Left renal cortex interstitium (tissue), 4 donors: Measurements from ENCODE around the gene TMEM145. TPM values are rescaled to one million over a fixed set of nuclear protein-coding genes. Genes with fewer than 3 reads are reported as not detected.

ENCODE experiments used
- DNase-seq, 4 donors: peaks; one replicate each; pipeline ENCODE4 v3.0.0-alpha.2; 2013; ENCODE audit warnings: low read depth in 4 of 4, low spot score in 2 of 4, missing footprints in 1 of 4
- polyA plus RNA-seq, 4 donors: library from polyadenylated mRNA; unstranded; fragments of 120-200 nt; gene quantifications; one replicate each; pipeline ENCODE4 v1.2.1, GENCODE V29; 2013; ENCODE audit not compliant: insufficient read length in 4 of 4

TMEM145 gene
- polyA plus RNA-seq, 4 donors = 0.75 to 1.2 (median 0.90) TPM

DNA sequence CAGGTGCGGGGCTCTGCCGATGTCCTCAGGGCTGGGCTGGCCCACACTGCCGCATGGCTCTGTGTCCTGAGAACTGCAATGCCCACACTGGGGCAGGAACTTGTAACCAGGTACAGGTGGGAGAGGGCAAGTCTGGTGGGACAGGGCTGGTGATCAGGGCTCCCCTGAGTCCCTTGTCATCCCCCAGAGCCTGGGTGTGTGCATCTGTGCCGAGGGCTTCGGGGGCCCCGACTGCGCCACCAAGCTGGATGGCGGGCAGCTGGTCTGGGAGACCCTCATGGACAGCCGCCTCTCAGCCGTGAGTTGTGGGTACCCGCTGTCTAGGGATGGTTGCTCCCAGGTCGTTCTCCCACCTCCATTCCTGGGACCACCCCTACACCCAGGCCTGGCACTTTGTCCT is 42.8 kb downstream of the TMEM145 start:
- no peak for DNase-seq

- no peak for DNase-seq
Observed at GRCh38 chr19:42356686-42357085, 43.6 kb downstream of the TMEM145 start.

DNA sequence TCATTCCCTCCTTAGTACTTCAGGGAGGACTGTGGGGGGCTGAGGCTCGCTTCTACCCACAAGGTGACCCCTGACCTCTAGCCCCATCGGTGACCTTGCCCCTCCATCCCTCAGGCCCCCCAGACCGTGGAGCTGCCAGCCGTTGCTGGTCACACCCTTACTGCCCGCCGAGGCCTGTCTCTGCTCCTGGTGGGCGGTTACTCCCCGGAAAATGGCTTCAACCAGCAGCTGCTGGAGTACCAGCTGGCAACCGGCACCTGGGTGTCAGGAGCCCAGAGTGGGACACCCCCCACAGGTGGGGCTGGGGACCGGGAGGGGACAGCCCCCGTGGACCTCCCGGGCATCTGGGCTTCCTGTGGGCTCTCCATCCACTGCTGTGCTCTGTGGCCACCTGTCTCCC is 44.2 kb downstream of the TMEM145 start:
- DNase-seq = no peak

DNA sequence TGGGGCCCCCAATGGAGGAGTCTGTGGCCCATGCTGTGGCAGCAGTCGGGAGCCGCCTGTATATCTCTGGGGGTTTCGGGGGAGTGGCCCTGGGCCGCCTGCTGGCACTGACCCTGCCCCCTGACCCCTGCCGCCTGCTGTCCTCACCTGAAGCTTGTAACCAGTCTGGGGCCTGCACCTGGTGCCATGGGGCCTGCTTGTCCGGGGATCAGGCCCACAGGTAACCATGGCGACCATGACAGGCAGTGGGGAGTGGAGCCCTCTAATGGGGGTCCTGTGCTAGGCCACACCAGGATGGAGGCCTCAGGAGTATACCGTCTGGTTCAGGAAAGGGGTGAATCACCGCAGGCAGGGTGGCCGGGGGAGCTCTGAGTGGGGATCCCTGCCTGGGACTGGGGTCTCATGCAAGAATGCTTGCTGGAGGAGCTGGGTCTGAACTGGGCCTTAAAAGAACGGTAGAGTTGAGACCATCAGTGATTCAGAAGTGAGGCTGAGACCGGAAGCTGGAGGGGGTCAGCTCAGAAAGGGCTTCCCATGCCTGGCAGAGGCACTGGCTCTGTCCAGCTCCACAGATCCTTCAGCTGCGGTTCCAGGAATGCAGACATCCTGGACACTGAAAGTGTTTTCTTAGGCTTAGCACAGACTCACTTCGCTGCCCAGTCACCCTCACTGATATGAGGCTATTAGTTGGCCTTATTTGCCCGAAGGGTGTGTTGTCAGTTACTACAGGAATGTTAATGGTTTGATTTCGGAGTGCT is 47.9 kb downstream of the TMEM145 start:
- no peak for DNase-seq

DNA sequence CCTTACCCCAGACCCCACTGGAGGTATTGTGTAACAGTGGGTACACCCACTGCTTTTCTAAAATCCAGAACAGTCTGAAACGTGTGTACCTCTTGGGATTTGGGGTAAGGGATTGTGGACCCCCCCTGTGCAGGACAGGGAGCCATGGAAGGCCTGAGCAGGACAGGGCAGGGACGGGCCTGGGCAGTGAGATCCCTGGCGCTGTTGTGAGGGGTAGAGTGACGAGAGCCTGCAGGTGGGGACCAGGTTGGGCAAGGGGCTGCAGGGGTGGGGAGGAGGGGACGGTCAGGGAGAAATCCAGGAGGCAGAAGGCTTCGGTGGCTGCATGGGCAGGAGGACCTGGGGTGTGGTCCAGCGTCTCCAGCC is 48.4 kb downstream of the TMEM145 start:
- no peak for DNase-seq

DNA sequence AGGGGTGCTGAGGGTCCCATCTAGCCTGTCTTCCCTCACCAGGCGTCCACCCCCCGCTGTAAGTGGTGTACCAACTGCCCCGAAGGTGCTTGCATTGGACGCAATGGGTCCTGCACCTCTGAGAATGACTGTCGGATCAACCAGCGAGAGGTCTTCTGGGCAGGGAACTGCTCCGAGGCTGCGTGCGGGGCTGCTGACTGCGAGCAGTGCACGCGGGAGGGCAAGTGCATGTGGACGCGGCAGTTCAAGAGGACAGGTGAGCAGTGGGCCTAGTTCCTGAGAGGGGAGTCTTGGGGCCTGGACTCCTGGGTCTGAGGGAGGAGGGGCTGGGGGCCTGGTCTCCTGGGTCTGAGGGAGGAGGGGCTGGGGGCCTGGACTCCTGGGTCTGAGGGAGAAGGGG is 49.2 kb downstream of the TMEM145 start:
- no peak for DNase-seq

DNA sequence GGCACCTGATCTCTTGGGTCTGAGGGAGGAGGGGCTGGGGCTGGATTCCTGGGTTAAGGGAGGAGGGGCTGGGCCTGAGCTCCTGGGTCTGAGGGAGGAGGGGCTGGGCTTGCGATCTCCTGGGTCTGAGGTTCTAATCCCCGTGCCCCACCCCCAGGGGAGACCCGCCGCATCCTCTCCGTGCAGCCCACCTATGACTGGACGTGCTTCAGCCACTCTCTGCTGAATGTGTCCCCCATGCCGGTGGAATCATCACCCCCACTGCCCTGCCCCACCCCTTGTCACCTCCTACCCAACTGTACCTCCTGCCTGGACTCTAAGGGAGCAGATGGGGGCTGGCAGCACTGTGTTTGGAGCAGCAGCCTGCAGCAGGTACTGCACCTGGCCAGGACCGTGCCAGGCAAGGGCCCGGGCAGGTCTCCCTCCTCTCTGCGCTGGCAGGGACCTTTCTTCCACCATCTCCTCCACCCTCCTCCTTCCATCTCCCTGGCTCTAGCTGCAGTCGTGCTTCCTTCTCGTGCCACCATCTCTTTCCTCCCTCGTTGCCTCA is 49.9 kb downstream of the TMEM145 start:
- no peak for DNase-seq

- no peak for DNase-seq
Observed at GRCh38 chr19:42363614-42364346, 50.7 kb downstream of the TMEM145 start.

DNA sequence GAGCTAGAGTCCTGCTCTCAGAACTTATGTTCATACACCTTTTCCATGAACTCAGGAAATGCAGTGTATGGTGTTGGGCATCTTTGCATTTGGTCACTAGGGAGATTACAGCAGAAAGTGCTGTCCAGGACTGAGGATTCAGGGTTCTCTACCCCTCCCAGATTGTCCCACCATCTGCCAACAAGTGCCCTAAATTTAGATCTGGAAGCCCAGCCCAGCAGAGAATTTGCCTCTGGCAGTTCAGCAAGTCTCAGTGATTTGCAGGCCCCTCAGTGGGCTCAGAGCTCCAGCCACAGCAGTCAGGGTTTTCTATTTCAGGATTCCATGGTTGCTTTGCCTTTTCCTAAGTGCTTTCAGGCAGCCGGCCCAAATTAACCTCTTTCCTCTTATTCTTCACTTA is 53.6 kb downstream of the TMEM145 start:
- no peak for DNase-seq

GRCh38 chr19:42367929-42368328 is 54.8 kb downstream of the TMEM145 start:
- no peak for DNase-seq

DNA sequence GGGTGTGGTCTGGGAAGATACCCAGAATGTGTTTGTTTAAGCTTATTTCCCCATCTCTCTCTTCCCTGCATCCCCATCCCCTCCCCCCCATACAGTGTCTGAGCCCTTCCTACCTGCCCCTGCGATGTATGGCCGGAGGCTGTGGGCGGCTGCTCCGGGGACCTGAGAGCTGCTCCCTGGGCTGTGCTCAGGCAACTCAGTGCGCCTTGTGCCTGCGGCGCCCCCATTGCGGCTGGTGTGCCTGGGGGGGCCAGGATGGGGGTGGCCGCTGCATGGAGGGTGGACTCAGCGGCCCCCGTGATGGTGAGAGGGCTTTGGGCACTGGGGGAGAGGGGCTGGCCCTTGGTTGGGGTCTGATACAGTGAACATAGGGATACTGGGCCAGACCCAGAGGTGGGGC is 55.3 kb downstream of the TMEM145 start:
- no peak for DNase-seq

GRCh38 chr19:42368765-42369164 is 55.7 kb downstream of the TMEM145 start:
- no peak for DNase-seq

DNA sequence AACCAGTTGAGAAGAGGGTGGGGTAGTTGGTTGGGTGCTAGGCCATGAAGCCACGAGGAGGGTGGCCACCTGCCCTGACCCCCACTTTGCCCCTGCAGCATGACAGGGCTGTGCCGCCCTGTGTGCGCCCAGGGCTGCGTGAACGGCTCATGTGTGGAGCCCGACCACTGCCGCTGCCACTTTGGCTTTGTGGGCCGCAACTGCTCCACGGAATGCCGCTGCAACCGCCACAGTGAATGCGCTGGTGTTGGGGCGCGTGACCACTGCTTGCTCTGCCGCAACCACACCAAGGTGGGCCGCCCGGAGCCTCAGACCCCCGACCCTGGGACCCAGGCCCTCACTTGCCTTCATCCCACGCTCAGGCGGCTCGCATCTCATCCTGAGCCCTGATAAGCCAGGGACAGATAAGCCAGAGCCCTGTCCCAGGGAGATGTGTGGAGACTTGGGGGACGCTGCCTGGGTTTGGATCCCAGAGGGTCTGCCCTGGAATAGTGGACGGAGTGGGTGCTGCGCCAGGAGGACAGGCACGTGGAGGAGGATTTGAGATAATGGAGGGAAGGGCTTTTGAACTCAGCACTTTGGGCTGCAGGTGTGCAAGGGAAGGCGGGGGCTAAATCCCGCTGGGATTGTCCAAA is 56.4 kb downstream of the TMEM145 start:
- DNase-seq = no peak

DNA sequence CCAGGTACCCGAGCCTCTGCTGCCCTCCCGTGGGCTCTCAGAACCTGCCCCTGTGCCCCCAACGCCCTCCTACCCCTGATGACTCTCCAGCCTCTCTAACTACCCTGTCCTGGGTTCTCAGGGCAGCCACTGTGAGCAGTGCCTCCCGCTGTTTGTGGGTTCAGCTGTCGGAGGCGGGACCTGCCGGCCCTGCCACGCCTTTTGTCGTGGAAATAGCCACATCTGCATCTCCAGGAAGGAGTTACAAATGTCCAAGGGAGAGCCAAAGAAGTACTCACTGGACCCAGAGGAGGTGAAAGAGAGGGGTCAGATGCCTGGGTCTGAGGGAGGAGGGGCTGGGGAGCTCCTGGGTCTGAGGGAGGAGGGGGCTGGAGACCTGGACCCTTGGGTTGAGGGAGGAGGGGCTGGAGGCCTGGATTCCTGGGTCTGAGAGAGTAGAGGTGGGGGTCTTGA is 57.0 kb downstream of the TMEM145 start:
- DNase-seq = no peak

GRCh38 chr19:42370626-42371175 is 57.6 kb downstream of the TMEM145 start:
- DNase-seq = no peak

Other genes with a start within 250 kb of the TMEM145 start
- 10 to 100 TPM; 20.3 to 33.9 (median 25.9) TPM for gene GRIK5, start 243.1 kb upstream of the TMEM145 start, polyA plus RNA-seq
- 10 to 100 TPM; 12.7 to 20.2 (median 16.8) TPM for gene ZNF574, start 237.1 kb upstream of the TMEM145 start, polyA plus RNA-seq
- gene POU2F2, start 180.9 kb upstream of the TMEM145 start, polyA plus RNA-seq = under 1 TPM; 0.81 to 0.95 (median 0.91) TPM
- gene DEDD2, start 95.6 kb upstream of the TMEM145 start, polyA plus RNA-seq = 10 to 100 TPM; 22.6 to 36.7 (median 28.8) TPM
- 1 to 10 TPM; 7.4 to 9.7 (median 8.3) TPM for gene ZNF526, start 93.0 kb upstream of the TMEM145 start, polyA plus RNA-seq
- 10 to 100 TPM; 66.0 to 89.0 (median 73.6) TPM for gene GSK3A, start 70.7 kb upstream of the TMEM145 start, polyA plus RNA-seq
- gene ERF, start 58.2 kb upstream of the TMEM145 start, polyA plus RNA-seq = 10 to 100 TPM; 52.0 to 92.6 (median 77.4) TPM
- gene CIC, start 44.1 kb upstream of the TMEM145 start, polyA plus RNA-seq = 10 to 100 TPM; 35.5 to 77.9 (median 61.9) TPM
- 1 to 10 TPM; 1.4 to 2.9 (median 2.1) TPM for gene PRR19, start 11.2 kb upstream of the TMEM145 start, polyA plus RNA-seq
- 100 to 1,000 TPM in 1 of 4 donors, 10 to 100 TPM in 3; 66.3 to 106 (median 86.4) TPM for gene PAFAH1B3, start 10.7 kb upstream of the TMEM145 start, polyA plus RNA-seq
- gene MEGF8, start 12.3 kb downstream of the TMEM145 start, polyA plus RNA-seq = 10 to 100 TPM; 35.3 to 49.2 (median 40.7) TPM
- 1 to 10 TPM; 1.1 to 2.3 (median 1.8) TPM for gene CNFN, start 77.0 kb downstream of the TMEM145 start, polyA plus RNA-seq
- gene LIPE, start 114.1 kb downstream of the TMEM145 start, polyA plus RNA-seq = 10 to 100 TPM in 3 of 4 donors, 1 to 10 TPM in 1; 9.6 to 17.1 (median 13.2) TPM
- under 1 TPM in 3 of 4 donors, not detected in 1; 0.16 to 0.24 (median 0.20) TPM for gene CXCL17, start 129.6 kb downstream of the TMEM145 start, polyA plus RNA-seq
- 10 to 100 TPM; 10.0 to 15.3 (median 12.8) TPM for gene CEACAM1, start 215.2 kb downstream of the TMEM145 start, polyA plus RNA-seq